Neural crest cell (in vitro differentiated cells): ENCODE measurements around the gene TSLP. TPM values are rescaled to one million over a fixed set of nuclear protein-coding genes. Genes with fewer than 3 reads are reported as not detected.

Source experiments
- DNase-seq: peaks from one replicate; pipeline ENCODE4 v3.0.0; 2021; ENCODE audit warnings: low read depth, mixed read lengths, low spot score
- H3K27ac Mint-ChIP-seq: one replicate; pipeline ENCODE4 v1.8.0; 2021; ENCODE audit warnings: mild to moderate bottlenecking, mixed read lengths; ENCODE audit not compliant: unreplicated experiment
- H3K27me3 Mint-ChIP-seq: 2 replicates; pipeline ENCODE4 v1.8.0; 2021; ENCODE audit warnings: low read depth, mild to moderate bottlenecking, mixed read lengths
- H3K36me3 Mint-ChIP-seq: 2 replicates; pipeline ENCODE4 v1.8.0; 2021; ENCODE audit warnings: low read depth, mild to moderate bottlenecking, mixed read lengths
- H3K4me1 Mint-ChIP-seq: 2 replicates; pipeline ENCODE4 v1.8.0; 2021; ENCODE audit warnings: mixed read lengths
- H3K4me3 Mint-ChIP-seq: one replicate; pipeline ENCODE4 v1.8.0; 2021; ENCODE audit warnings: mild to moderate bottlenecking, mixed read lengths
- H3K9me3 Mint-ChIP-seq: 2 replicates; pipeline ENCODE4 v1.8.0; 2021; ENCODE audit warnings: mixed read lengths
- total RNA-seq: library from RNA; stranded (reverse); gene quantifications from 2 replicates; pipeline ENCODE4 v1.2.1, GENCODE V29; 2021
- TF ChIP-seq, protein P1 (sequence below): fragments of 200-600 bp; sonication (generic); conservative IDR thresholded peaks from 2 replicates; pipeline ENCODE4 v1.5.0; 2021; ENCODE audit warnings: antibody characterized with exemption, mild to moderate bottlenecking

TSLP gene
- total RNA-seq, 1 donor from 2014 or later = not detected

DNA sequence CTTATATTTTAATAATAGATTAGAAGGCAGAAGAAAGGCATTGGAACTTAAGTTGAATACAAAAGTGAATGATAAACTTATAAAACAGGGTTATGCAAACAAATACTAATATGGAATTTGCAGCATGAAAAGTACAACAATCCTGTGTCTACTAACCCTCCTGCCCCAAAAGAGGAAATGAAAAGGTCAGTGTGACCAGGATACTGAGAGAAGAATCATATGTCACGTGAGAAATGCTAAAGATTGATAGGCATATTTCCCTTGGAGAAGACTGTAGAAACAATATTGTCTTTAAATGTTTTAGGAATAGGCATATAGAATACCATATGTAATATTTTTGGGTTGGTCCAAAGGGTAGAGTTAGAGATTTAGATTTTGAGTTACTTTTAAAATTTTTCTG is 24.5 kb downstream of the TSLP start:
- no peak overlapping the region for H3K27ac Mint-ChIP-seq
- H3K4me1 Mint-ChIP-seq = peaks cover 22% of the 10 kb centered on the region
- H3K27me3 Mint-ChIP-seq = peaks cover 3% of the 10 kb centered on the region
- no peak overlapping the region for H3K4me3 Mint-ChIP-seq
- no peak for DNase-seq
- peaks cover 3% of the 10 kb centered on the region for H3K36me3 Mint-ChIP-seq
- TF ChIP-seq, protein P1, sequence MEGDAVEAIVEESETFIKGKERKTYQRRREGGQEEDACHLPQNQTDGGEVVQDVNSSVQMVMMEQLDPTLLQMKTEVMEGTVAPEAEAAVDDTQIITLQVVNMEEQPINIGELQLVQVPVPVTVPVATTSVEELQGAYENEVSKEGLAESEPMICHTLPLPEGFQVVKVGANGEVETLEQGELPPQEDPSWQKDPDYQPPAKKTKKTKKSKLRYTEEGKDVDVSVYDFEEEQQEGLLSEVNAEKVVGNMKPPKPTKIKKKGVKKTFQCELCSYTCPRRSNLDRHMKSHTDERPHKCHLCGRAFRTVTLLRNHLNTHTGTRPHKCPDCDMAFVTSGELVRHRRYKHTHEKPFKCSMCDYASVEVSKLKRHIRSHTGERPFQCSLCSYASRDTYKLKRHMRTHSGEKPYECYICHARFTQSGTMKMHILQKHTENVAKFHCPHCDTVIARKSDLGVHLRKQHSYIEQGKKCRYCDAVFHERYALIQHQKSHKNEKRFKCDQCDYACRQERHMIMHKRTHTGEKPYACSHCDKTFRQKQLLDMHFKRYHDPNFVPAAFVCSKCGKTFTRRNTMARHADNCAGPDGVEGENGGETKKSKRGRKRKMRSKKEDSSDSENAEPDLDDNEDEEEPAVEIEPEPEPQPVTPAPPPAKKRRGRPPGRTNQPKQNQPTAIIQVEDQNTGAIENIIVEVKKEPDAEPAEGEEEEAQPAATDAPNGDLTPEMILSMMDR = no peak
- H3K9me3 Mint-ChIP-seq = peaks cover 2% of the 10 kb centered on the region

GRCh38 chr5:111099058-111099778 is 27.7 kb downstream of the TSLP start:
- no peak overlapping the region for H3K4me3 Mint-ChIP-seq
- no peak for DNase-seq
- H3K27ac Mint-ChIP-seq = no peak overlapping the region
- peaks cover under 1% of the 10 kb centered on the region for H3K36me3 Mint-ChIP-seq
- H3K27me3 Mint-ChIP-seq = no peaks in the 10 kb centered on the region
- TF ChIP-seq, protein P1 = no peak
- peaks cover 1% of the 10 kb centered on the region for H3K4me1 Mint-ChIP-seq
- H3K9me3 Mint-ChIP-seq = no peaks in the 10 kb centered on the region

DNA sequence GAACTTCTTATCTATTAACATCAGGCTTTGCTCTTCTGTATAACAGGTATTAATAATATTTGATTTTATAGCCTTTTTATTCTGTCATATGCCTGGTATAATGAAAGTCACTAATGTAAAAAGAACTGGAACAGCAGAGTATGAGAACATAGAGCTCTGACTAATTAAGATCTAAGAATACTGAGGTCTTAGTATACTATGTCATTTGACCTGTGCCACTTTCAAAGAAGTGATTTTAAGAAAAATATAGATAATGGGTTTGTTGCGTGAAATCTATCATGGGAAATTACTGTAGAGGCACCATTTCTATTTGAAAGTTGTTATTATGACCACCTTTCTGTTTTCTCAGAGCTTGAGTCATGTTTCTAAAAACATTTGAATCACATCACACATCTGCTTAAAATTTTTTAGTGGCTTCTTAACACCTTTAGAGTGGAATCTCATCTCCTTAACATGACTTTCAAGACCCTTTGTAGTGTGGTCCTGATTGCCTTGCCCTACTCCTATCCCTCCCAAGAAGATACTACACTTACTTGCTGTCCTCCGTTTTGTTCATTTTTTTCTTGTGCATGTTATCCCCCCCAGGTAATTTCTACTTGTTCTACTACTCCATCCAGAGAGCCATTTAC is 34.9 kb downstream of the TSLP start:
- H3K4me3 Mint-ChIP-seq = no peak overlapping the region
- H3K4me1 Mint-ChIP-seq = no peaks in the 10 kb centered on the region
- H3K9me3 Mint-ChIP-seq = no peaks in the 10 kb centered on the region
- TF ChIP-seq, protein P1 = no peak
- DNase-seq = no peak
- peaks cover 15% of the 10 kb centered on the region for H3K36me3 Mint-ChIP-seq
- H3K27me3 Mint-ChIP-seq = no peaks in the 10 kb centered on the region
- no peak overlapping the region for H3K27ac Mint-ChIP-seq

DNA sequence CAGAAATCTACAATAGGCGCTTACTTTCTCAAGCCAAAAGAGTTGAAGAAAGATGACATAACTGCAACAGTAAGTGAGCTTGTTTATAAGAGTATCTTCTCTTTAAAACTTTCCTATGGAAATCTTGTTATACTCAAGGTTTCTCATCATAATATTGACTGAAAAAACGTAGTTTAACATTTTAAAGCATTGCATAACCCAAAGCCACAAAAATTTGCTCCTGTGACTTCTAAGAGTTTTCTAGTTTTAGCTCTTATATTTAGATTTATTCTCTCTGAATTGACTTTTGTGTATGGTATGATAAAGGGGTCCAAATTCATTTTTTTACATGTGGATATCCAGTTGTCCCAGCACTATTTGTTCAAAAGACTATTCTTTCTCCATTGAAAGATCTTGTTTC is 35.9 kb downstream of the TSLP start:
- Mint-ChIP-seq H3K27ac (no peak overlapping the region), H3K9me3 (no peaks in the 10 kb centered on the region), H3K4me3 (no peak overlapping the region), H3K27me3 (no peaks in the 10 kb centered on the region), H3K36me3 (peaks cover 18% of the 10 kb centered on the region), H3K4me1 (no peaks in the 10 kb centered on the region)
- no peak for DNase-seq
- TF ChIP-seq, protein P1 = no peak

DNA sequence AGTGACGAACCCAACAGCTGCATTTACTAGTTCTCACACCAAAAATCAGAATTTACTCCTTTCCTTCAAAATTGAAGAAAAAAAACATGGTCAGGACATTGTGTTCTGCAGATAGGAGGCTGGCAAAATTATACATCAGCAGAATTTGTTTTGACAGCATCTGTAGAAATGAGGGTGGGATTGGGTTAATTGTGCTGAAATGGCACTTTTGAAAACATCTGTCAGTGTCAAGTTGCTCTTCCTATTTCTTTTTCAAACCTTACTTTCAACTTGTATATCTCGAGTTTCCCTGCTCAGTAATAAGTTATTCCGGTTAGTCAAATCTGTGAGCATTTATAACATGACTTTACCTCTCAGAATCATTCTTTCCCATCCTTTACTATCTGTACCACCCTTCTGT is 40.4 kb downstream of the TSLP start:
- Mint-ChIP-seq H3K36me3 (peaks cover 7% of the 10 kb centered on the region), H3K27ac (no peak overlapping the region), H3K4me3 (no peak overlapping the region), H3K9me3 (no peaks in the 10 kb centered on the region), H3K27me3 (no peaks in the 10 kb centered on the region), H3K4me1 (no peaks in the 10 kb centered on the region)
- DNase-seq = no peak
- TF ChIP-seq, protein P1 = no peak
